Measurements from ENCODE around the gene C11orf58. TPM values are rescaled to one million over a fixed set of nuclear protein-coding genes. Genes with fewer than 3 reads are reported as not detected.

The C11orf58 gene
- total and polyA plus RNA-seq, 2 donors (not counting 1 experiment from before 2014, with no cell fraction given), result 28.8 to 125 TPM

GRCh38 chr11:16745950-16746605, 7.6 kb downstream of the C11orf58 start:
- ATAC-seq (ENCODE audit: low read depth), result no peak
- Histone ChIP-seq H2AFZ (ENCODE audit: insufficient read depth, low read depth, low read length, poor library complexity, severe bottlenecking) (no peak overlapping the region), H3K4me1 (ENCODE audit: control insufficient read depth in 2 of 2, insufficient read depth in 2 of 2, low read length in 2 of 2) (peaks cover 7 to 18% of the 10 kb centered on the region in 2 donors), H3K27ac (ENCODE audit: low read length in 2 of 2) (peak overlapping the region in 1 of 2 donors; percentile 21), H4K20me1 (ENCODE audit: control insufficient read depth, insufficient read depth, low read length, poor library complexity, severe bottlenecking) (peaks cover 60% of the 10 kb centered on the region), H3K36me3 (replicated peaks in 1 of 2; ENCODE audit: control extremely low read depth in 1 of 2, control insufficient read depth in 1 of 2, extremely low read depth in 1 of 2, insufficient read depth in 2 of 2, low read length in 1 of 2) (peaks cover 15 to 90% of the 10 kb centered on the region in 2 experiments), H3K4me2 (replicated peaks; ENCODE audit: low read depth, low read length, poor library complexity, severe bottlenecking) (no peak overlapping the region), H3K9me3 (ENCODE audit: control extremely low read depth in 1 of 3, control insufficient read depth in 2 of 3, insufficient read depth in 1 of 3, low read length in 2 of 3) (no peaks in the 10 kb centered on the region), H3K4me3 (ENCODE audit: control extremely low read depth in 1 of 5, extremely low read depth in 1 of 5, insufficient read depth in 1 of 5, low read depth in 2 of 5, low read length in 4 of 5) (no peak overlapping the region), H3K27me3 (replicated peaks in 1 of 4; ENCODE audit: control extremely low read depth in 1 of 4, control insufficient read depth in 3 of 4, insufficient read depth in 4 of 4, low read length in 3 of 4) (no peaks in the 10 kb centered on the region), H3K9ac (ENCODE audit: low read length) (no peak overlapping the region), H3K79me2 (ENCODE audit: control insufficient read depth, insufficient read depth, low read length) (peaks cover 56% of the 10 kb centered on the region)
- no CpG with 5 or more reads among the region's 2 CpGs for WGBS (ENCODE audit: insufficient coverage)
- Mint-ChIP-seq H3K9me3 (ENCODE audit: insufficient read depth) (no peaks in the 10 kb centered on the region), H3K4me1 (peaks cover 29% of the 10 kb centered on the region), H3K27me3 (no peaks in the 10 kb centered on the region), H3K27ac (no peak overlapping the region), H3K4me3 (no peak overlapping the region)
- ChIA-PET CTCF (interaction anchor here (0.6 kb wide), 1 partner anchor 1974 kb away, joined by 3 read pairs; no protein-coding TSS in a partner anchor), POLR2A (no interaction called here)
- TF ChIP-seq EZH2 (IDR thresholded peaks at IDR 0.05; ENCODE audit: borderline replicate concordance, insufficient read depth, low read depth, low read length, poor library complexity, severe bottlenecking), result no peak
- TF ChIP-seq, protein P1, sequence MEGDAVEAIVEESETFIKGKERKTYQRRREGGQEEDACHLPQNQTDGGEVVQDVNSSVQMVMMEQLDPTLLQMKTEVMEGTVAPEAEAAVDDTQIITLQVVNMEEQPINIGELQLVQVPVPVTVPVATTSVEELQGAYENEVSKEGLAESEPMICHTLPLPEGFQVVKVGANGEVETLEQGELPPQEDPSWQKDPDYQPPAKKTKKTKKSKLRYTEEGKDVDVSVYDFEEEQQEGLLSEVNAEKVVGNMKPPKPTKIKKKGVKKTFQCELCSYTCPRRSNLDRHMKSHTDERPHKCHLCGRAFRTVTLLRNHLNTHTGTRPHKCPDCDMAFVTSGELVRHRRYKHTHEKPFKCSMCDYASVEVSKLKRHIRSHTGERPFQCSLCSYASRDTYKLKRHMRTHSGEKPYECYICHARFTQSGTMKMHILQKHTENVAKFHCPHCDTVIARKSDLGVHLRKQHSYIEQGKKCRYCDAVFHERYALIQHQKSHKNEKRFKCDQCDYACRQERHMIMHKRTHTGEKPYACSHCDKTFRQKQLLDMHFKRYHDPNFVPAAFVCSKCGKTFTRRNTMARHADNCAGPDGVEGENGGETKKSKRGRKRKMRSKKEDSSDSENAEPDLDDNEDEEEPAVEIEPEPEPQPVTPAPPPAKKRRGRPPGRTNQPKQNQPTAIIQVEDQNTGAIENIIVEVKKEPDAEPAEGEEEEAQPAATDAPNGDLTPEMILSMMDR (IDR thresholded peaks at IDR 0.05), result no peak
- DNase-seq, result no peak
- intact Hi-C loops (cut with micrococcal nuclease), result no loop called here

GRCh38 chr11:16749092-16749491, 10.6 kb downstream of the C11orf58 start:
- Mint-ChIP-seq H3K27me3 (no peaks in the 10 kb centered on the region), H3K4me3 (no peak overlapping the region), H3K4me1 (peaks cover 10% of the 10 kb centered on the region), H3K27ac (no peak overlapping the region), H3K9me3 (ENCODE audit: insufficient read depth) (no peaks in the 10 kb centered on the region)
- Histone ChIP-seq H3K4me1 (ENCODE audit: control insufficient read depth in 2 of 2, insufficient read depth in 2 of 2, low read length in 2 of 2) (peaks cover 0 to 5% of the 10 kb centered on the region in 2 donors), H3K27ac (ENCODE audit: low read length in 2 of 2) (no peak overlapping the region), H3K9me3 (ENCODE audit: control extremely low read depth in 1 of 3, control insufficient read depth in 2 of 3, insufficient read depth in 1 of 3, low read length in 2 of 3) (no peaks in the 10 kb centered on the region), H3K27me3 (replicated peaks in 1 of 4; ENCODE audit: control extremely low read depth in 1 of 4, control insufficient read depth in 3 of 4, insufficient read depth in 4 of 4, low read length in 3 of 4) (no peaks in the 10 kb centered on the region), H3K9ac (ENCODE audit: low read length) (no peak overlapping the region), H3K4me3 (ENCODE audit: control extremely low read depth in 1 of 5, extremely low read depth in 1 of 5, insufficient read depth in 1 of 5, low read depth in 2 of 5, low read length in 4 of 5) (no peak overlapping the region), H3K4me2 (replicated peaks; ENCODE audit: low read depth, low read length, poor library complexity, severe bottlenecking) (no peak overlapping the region), H4K20me1 (ENCODE audit: control insufficient read depth, insufficient read depth, low read length, poor library complexity, severe bottlenecking) (peaks cover 39% of the 10 kb centered on the region), H2AFZ (ENCODE audit: insufficient read depth, low read depth, low read length, poor library complexity, severe bottlenecking) (no peak overlapping the region), H3K36me3 (replicated peaks in 1 of 2; ENCODE audit: control extremely low read depth in 1 of 2, control insufficient read depth in 1 of 2, extremely low read depth in 1 of 2, insufficient read depth in 2 of 2, low read length in 1 of 2) (peaks cover 21 to 97% of the 10 kb centered on the region in 2 experiments), H3K79me2 (ENCODE audit: control insufficient read depth, insufficient read depth, low read length) (peaks cover 28% of the 10 kb centered on the region)
- ChIA-PET POLR2A (no interaction called here), CTCF (no interaction called here)
- TF ChIP-seq EZH2 (IDR thresholded peaks at IDR 0.05; ENCODE audit: borderline replicate concordance, insufficient read depth, low read depth, low read length, poor library complexity, severe bottlenecking), result no peak
- TF ChIP-seq, protein P1 (IDR thresholded peaks at IDR 0.05), result no peak
- 100% methylated on average over 1 of the region's 1 CpG for WGBS (ENCODE audit: insufficient coverage)
- intact Hi-C loops (cut with micrococcal nuclease), result no loop called here
- no peak for ATAC-seq (ENCODE audit: low read depth)
- DNase-seq, result no peak
